Activated CD8-positive, alpha-beta memory T cell treated with anti-CD3 and anti-CD28 coated beads, Interleukin-2, amount 10 ng/mL, durations not matched to agents 7 days and 5 days (primary cell): ENCODE data around the gene SLC35F3. TPM values are rescaled to one million over a fixed set of nuclear protein-coding genes. Genes with fewer than 3 reads are reported as not detected.

Experiments used
- ATAC-seq: fragments of 150-1000 bp; cut with Tn5 transposase; one replicate; pipeline ENCODE4 v1.10.0; 2021; ENCODE audit warnings: moderate library complexity
- CTCF ChIA-PET: fragments of 350-600 bp; sonication (Branson Sonifier 250); formaldehyde crosslinking; loops from one replicate; lab custom pipeline; 2021; ENCODE audit warnings: antibody characterized with exemption; lab: Charles Lee
- DNase-seq: peaks from one replicate; pipeline ENCODE4 v3.0.0-alpha.2; 2020
- H3K27ac Mint-ChIP-seq: one replicate; pipeline ENCODE4 v1.8.0; 2021; ENCODE audit warnings: mild to moderate bottlenecking, mixed read lengths
- H3K27me3 Mint-ChIP-seq: one replicate; pipeline ENCODE4 v1.8.0; 2021; ENCODE audit warnings: mixed read lengths
- H3K36me3 Mint-ChIP-seq: one replicate; pipeline ENCODE4 v1.8.0; 2021; ENCODE audit warnings: mild to moderate bottlenecking, mixed read lengths
- H3K4me1 Mint-ChIP-seq: one replicate; pipeline ENCODE4 v1.8.0; 2021; ENCODE audit warnings: mixed read lengths
- H3K4me3 Mint-ChIP-seq: one replicate; pipeline ENCODE4 v1.8.0; 2021; ENCODE audit warnings: mild to moderate bottlenecking, moderate library complexity, mixed read lengths
- H3K9me3 Mint-ChIP-seq: one replicate; pipeline ENCODE4 v1.8.0; 2022; ENCODE audit warnings: low read depth, mixed read lengths
- total RNA-seq, 2 experiments: library from RNA; stranded (reverse); gene quantifications; one replicate each; pipeline ENCODE4 v1.2.3, GENCODE V29; 2021

Gene SLC35F3
- total RNA-seq, 2 experiments from 2014 or later: 13.8 to 16.8 TPM

DNA sequence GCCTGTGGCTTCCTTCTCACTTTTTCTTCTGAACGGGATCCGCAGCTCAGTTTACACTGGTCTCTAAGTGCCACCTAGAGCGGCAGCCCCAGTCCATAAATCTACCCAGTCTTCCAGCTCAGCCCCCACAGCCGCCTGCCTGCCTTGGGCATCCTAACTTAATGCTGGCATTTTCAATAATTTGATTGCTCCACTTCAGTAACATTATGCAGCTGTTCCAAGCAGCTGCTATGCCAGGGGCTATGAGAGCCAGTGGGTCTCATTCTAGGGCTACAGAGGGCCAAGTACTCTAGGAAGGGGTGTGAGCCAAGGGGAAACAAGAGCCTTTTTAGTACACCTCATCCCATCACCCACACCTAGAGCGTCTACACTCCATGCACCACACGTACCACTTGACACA, 420.3 kb downstream of the SLC35F3 start:
- DNase-seq: no peak
- Mint-ChIP-seq H3K4me3 (no peak overlapping the region), H3K27ac (no peak overlapping the region), H3K36me3 (no peaks in the 10 kb centered on the region), H3K9me3 (no peaks in the 10 kb centered on the region), H3K4me1 (peaks cover 24% of the 10 kb centered on the region), H3K27me3 (peaks cover 5% of the 10 kb centered on the region)
- CTCF ChIA-PET: interaction anchor here (1.2 to 5.1 kb wide), 4 partner anchors 12 to 49 kb away, joined by 3 to 62 read pairs (median 7); no protein-coding TSS in a partner anchor
- no peak for ATAC-seq

GRCh38 chr1:234325878-234326496, 421.5 kb downstream of the SLC35F3 start:
- peak overlapping the region; percentile 53 for H3K27ac Mint-ChIP-seq
- no peak for DNase-seq
- H3K9me3 Mint-ChIP-seq: no peaks in the 10 kb centered on the region

GRCh38 chr1:234326497-234327366, 422.3 kb downstream of the SLC35F3 start:
- H3K36me3 Mint-ChIP-seq: no peaks in the 10 kb centered on the region
- H3K4me3 Mint-ChIP-seq: peak overlapping the region; percentile 81
- CTCF ChIA-PET: interaction anchor here (0.7 to 5.1 kb wide), 23 partner anchors 9 to 213 kb away, joined by 3 to 62 read pairs (median 3); partner anchors contain the start of gene COA6
- peaks cover 13% of the 10 kb centered on the region for H3K27me3 Mint-ChIP-seq
- ATAC-seq: peak; percentile 94
- peak; percentile 77 for DNase-seq
- no peaks in the 10 kb centered on the region for H3K9me3 Mint-ChIP-seq
- peaks cover 21% of the 10 kb centered on the region for H3K4me1 Mint-ChIP-seq
- peak overlapping the region; percentile 53 for H3K27ac Mint-ChIP-seq

More at GRCh38 chr1:234325878-234326496, 421.5 kb downstream of the SLC35F3 start:
- Mint-ChIP-seq H3K27me3 (peaks cover 9% of the 10 kb centered on the region), H3K4me3 (peak overlapping the region; percentile 81), H3K36me3 (no peaks in the 10 kb centered on the region), H3K4me1 (peaks cover 24% of the 10 kb centered on the region)
- ATAC-seq: peak; percentile 50
- CTCF ChIA-PET: interaction anchor here (0.6 to 5.1 kb wide), 18 partner anchors 8 to 212 kb away, joined by 3 to 62 read pairs (median 5); partner anchors contain the start of gene COA6

- no peak overlapping the region for H3K4me3 Mint-ChIP-seq
- peaks cover 21% of the 10 kb centered on the region for H3K4me1 Mint-ChIP-seq
- no peaks in the 10 kb centered on the region for H3K9me3 Mint-ChIP-seq
- peaks cover 13% of the 10 kb centered on the region for H3K27me3 Mint-ChIP-seq
- no peak for DNase-seq
- H3K36me3 Mint-ChIP-seq: no peaks in the 10 kb centered on the region
- CTCF ChIA-PET: interaction anchor here (0.8 to 5.1 kb wide), 17 partner anchors 9 to 214 kb away, joined by 3 to 62 read pairs (median 5); partner anchors contain the start of gene COA6
- no peak for ATAC-seq
- no peak overlapping the region for H3K27ac Mint-ChIP-seq
Observed at GRCh38 chr1:234327577-234328164, 423.2 kb downstream of the SLC35F3 start.

- Mint-ChIP-seq H3K36me3 (peaks cover 5% of the 10 kb centered on the region), H3K4me3 (no peak overlapping the region), H3K4me1 (peaks cover 12% of the 10 kb centered on the region), H3K27me3 (peaks cover 20% of the 10 kb centered on the region), H3K9me3 (peaks cover 2% of the 10 kb centered on the region), H3K27ac (no peak overlapping the region)
- ATAC-seq: no peak
- CTCF ChIA-PET: interaction anchor here (1.0 kb wide), 2 partner anchors 17 to 180 kb away, joined by 3 read pairs; no protein-coding TSS in a partner anchor
- DNase-seq: no peak
Observed at GRCh38 chr1:234330843-234331215, 426.4 kb downstream of the SLC35F3 start.

- DNase-seq (no peak), ATAC-seq (no peak)
- Mint-ChIP-seq H3K4me1 (peaks cover 5% of the 10 kb centered on the region), H3K4me3 (no peak overlapping the region), H3K9me3 (peaks cover 2% of the 10 kb centered on the region), H3K27ac (no peak overlapping the region), H3K27me3 (peaks cover 25% of the 10 kb centered on the region), H3K36me3 (peaks cover 5% of the 10 kb centered on the region)
- CTCF ChIA-PET: interaction anchor here (1.0 kb wide), 2 partner anchors 17 to 180 kb away, joined by 3 read pairs; no protein-coding TSS in a partner anchor
Observed at GRCh38 chr1:234331507-234331906, 427.0 kb downstream of the SLC35F3 start.

DNA sequence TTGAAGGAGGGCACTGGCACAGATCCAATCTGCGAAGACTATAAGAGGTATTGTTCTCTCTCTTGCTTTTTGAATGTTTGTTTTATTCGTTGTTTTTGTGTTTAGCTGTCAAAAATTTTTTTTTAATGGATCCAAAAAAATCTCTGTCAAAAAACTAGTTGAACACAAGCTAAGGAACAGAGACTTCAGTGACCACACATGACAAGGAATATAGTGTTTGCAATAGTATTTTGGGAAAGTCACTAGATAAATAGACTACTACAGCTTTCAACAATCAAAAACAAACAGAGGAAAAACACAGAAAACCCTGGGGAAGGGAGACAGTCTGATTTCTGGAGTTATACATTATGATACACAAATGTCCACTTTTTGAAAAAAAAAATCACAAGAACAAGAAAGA, 431.9 kb downstream of the SLC35F3 start:
- H3K9me3 Mint-ChIP-seq: peaks cover 13% of the 10 kb centered on the region
- H3K27ac Mint-ChIP-seq: no peak overlapping the region
- H3K4me3 Mint-ChIP-seq: no peak overlapping the region
- ATAC-seq: no peak
- CTCF ChIA-PET: interaction anchor here (0.9 to 2.0 kb wide), 3 partner anchors 10 to 147 kb away, joined by 3 to 11 read pairs (median 3); no protein-coding TSS in a partner anchor
- no peaks in the 10 kb centered on the region for H3K4me1 Mint-ChIP-seq
- peaks cover 5% of the 10 kb centered on the region for H3K36me3 Mint-ChIP-seq
- DNase-seq: no peak
- peaks cover 27% of the 10 kb centered on the region for H3K27me3 Mint-ChIP-seq

- DNase-seq: no peak
- Mint-ChIP-seq H3K27ac (no peak overlapping the region), H3K4me1 (no peaks in the 10 kb centered on the region), H3K36me3 (peaks cover 5% of the 10 kb centered on the region), H3K9me3 (peaks cover 13% of the 10 kb centered on the region), H3K4me3 (no peak overlapping the region), H3K27me3 (peaks cover 25% of the 10 kb centered on the region)
- CTCF ChIA-PET: interaction anchor here (0.9 to 2.0 kb wide), 2 partner anchors 11 to 148 kb away, joined by 3 to 11 read pairs; no protein-coding TSS in a partner anchor
- ATAC-seq: no peak
Observed at GRCh38 chr1:234337233-234337632, 432.8 kb downstream of the SLC35F3 start.

GRCh38 chr1:234340528-234340927, 436.1 kb downstream of the SLC35F3 start:
- ATAC-seq (no peak), DNase-seq (no peak)
- H3K4me1 Mint-ChIP-seq: no peaks in the 10 kb centered on the region
- H3K36me3 Mint-ChIP-seq: no peaks in the 10 kb centered on the region
- peaks cover 11% of the 10 kb centered on the region for H3K9me3 Mint-ChIP-seq
- H3K27me3 Mint-ChIP-seq: peaks cover 15% of the 10 kb centered on the region
- CTCF ChIA-PET: no interaction called here
- no peak overlapping the region for H3K4me3 Mint-ChIP-seq
- H3K27ac Mint-ChIP-seq: no peak overlapping the region

DNA sequence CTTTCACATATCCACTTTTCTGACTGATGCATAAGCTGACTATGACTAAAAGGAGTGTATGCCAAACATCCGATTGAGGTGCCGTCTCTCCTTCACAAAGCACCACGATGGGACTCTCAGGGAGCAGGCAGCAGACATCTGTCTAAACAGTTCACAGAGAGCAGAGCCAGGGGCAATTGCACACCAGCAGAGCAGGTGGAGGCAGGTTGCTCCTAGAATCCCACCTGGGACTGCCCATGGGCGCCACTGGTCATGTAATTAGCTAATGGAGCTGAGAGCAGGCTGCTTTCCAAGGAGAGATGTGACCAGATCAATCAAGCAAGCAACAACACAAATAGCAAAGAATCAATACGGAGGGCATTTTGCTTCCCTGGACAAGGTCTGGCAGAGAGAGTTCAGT, 438.3 kb downstream of the SLC35F3 start:
- Mint-ChIP-seq H3K27me3 (peaks cover 4% of the 10 kb centered on the region), H3K4me3 (no peak overlapping the region), H3K27ac (no peak overlapping the region), H3K9me3 (peaks cover 4% of the 10 kb centered on the region), H3K36me3 (no peaks in the 10 kb centered on the region), H3K4me1 (no peaks in the 10 kb centered on the region)
- DNase-seq: no peak
- ATAC-seq: no peak
- CTCF ChIA-PET: interaction anchor here (1.7 kb wide), 1 partner anchor 18 kb away, joined by 3 read pairs; no protein-coding TSS in a partner anchor

DNA sequence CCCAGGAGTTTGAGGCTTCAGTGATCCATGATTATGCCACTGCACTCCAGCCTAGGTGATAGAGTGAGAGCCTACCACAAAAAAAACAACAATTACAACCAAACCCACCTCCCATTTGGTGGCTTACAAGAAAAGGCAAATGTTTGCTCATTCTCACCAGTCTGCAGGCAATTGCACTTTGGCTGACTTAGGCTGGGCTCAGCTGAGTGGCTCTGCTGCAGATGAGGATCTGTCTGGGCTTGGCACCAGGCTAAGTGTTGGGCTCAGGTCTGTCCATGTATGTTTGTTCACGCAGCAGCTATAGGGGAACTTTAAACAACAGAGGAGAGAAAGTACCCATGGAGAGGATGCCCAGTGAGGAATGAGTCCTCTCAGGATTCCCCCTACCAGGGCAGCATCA, 440.8 kb downstream of the SLC35F3 start:
- Mint-ChIP-seq H3K36me3 (no peaks in the 10 kb centered on the region), H3K27me3 (peaks cover 6% of the 10 kb centered on the region), H3K27ac (no peak overlapping the region), H3K4me1 (no peaks in the 10 kb centered on the region), H3K4me3 (no peak overlapping the region), H3K9me3 (peaks cover 3% of the 10 kb centered on the region)
- CTCF ChIA-PET: interaction anchor here (1.8 kb wide), 1 partner anchor 17 kb away, joined by 5 read pairs; no protein-coding TSS in a partner anchor
- no peak for DNase-seq
- no peak for ATAC-seq

DNA sequence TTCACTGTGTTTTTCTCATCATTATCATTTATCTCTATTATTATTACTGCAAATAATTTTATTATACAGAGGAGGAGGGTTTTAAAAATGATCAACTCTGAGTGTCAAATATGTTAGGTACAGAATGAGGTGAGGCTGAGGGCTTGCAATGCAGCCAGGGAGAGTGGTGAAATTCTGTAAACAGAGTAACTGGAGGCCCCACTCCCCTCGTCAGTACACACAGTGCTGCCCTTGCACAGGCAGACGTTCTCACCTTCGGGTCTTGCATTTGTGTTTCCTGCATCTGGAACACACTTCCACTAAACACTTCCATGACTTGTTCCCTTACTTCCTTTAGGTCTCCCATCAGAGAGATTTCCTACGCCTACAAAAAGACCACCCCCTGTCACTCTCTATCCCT, 444.5 kb downstream of the SLC35F3 start:
- CTCF ChIA-PET: interaction anchor here (1.4 kb wide), 1 partner anchor 31 kb away, joined by 3 read pairs; no protein-coding TSS in a partner anchor
- Mint-ChIP-seq H3K27me3 (peaks cover 17% of the 10 kb centered on the region), H3K4me3 (no peak overlapping the region), H3K36me3 (no peaks in the 10 kb centered on the region), H3K27ac (no peak overlapping the region), H3K4me1 (no peaks in the 10 kb centered on the region), H3K9me3 (no peaks in the 10 kb centered on the region)
- no peak for ATAC-seq
- DNase-seq: no peak
